Measurements from ENCODE around the gene BCL2.
"Not testable (repeated sequence)": the region's sequence is repeated elsewhere in the genome, so short reads cannot be mapped to it uniquely, and the experiment has no call there.

The BCL2 gene

GRCh38 chr18:63319383-63320122 is at the start of gene BCL2:
Gene BCL2, minus strand, starts transcription at chr18:63319769.
- DNase-seq (ENCODE audit: low spot score) = peak; percentile 49

- DNase-seq (ENCODE audit: low spot score) = no peak
These were observed 49.0 kb upstream of the BCL2 start for GRCh38 chr18:63368611-63369010.

GRCh38 chr18:63367053-63367953 is 47.7 kb upstream of the BCL2 start, which contains the start of gene KDSR:
Gene KDSR, minus strand, starts transcription at chr18:63367206. Its CDS starts 88 bp downstream, at chr18:63367118.
- peak; percentile 96 for DNase-seq (ENCODE audit: low spot score)

GRCh38 chr18:63366213-63367052 is 46.9 kb upstream of the BCL2 start:
- peak; percentile 40 for DNase-seq (ENCODE audit: low spot score)

GRCh38 chr18:63365876-63366212 is 46.3 kb upstream of the BCL2 start:
- no peak for DNase-seq (ENCODE audit: low spot score)

GRCh38 chr18:63363951-63364350 is 44.4 kb upstream of the BCL2 start:
- DNase-seq (ENCODE audit: low spot score) = no peak

GRCh38 chr18:63363420-63363819 is 43.9 kb upstream of the BCL2 start:
- not testable (repeated sequence) for DNase-seq (ENCODE audit: low spot score)

GRCh38 chr18:63356272-63356896 is 36.8 kb upstream of the BCL2 start:
- DNase-seq (ENCODE audit: low spot score) = no peak

GRCh38 chr18:63350230-63350629 is 30.7 kb upstream of the BCL2 start:
- no peak for DNase-seq (ENCODE audit: low spot score)

GRCh38 chr18:63348508-63349136 is 29.1 kb upstream of the BCL2 start:
- no peak for DNase-seq (ENCODE audit: low spot score)

GRCh38 chr18:63346480-63347183 is 27.1 kb upstream of the BCL2 start:
- DNase-seq (ENCODE audit: low spot score) = no peak

GRCh38 chr18:63346031-63346430 is 26.5 kb upstream of the BCL2 start:
- DNase-seq (ENCODE audit: low spot score) = no peak

- no peak for DNase-seq (ENCODE audit: low spot score)
These were observed 25.3 kb upstream of the BCL2 start for GRCh38 chr18:63344918-63345317.

GRCh38 chr18:63344263-63344662 is 24.7 kb upstream of the BCL2 start:
- DNase-seq (ENCODE audit: low spot score) = no peak

GRCh38 chr18:63342206-63342605 is 22.6 kb upstream of the BCL2 start:
- no peak for DNase-seq (ENCODE audit: low spot score)

GRCh38 chr18:63339920-63340484 is 20.4 kb upstream of the BCL2 start:
- DNase-seq (ENCODE audit: low spot score) = no peak

GRCh38 chr18:63336366-63337099 is 17.0 kb upstream of the BCL2 start:
- no peak for DNase-seq (ENCODE audit: low spot score)

- DNase-seq (ENCODE audit: low spot score) = no peak
These were observed 11.5 kb upstream of the BCL2 start for GRCh38 chr18:63331105-63331504.

- no peak for DNase-seq (ENCODE audit: low spot score)
These were observed 10.0 kb upstream of the BCL2 start for GRCh38 chr18:63329431-63330145.

All from putamen (tissue), 1 donor.